CD14-positive monocyte (primary cell): ENCODE measurements around the gene GLG1. TPM values are rescaled to one million over a fixed set of nuclear protein-coding genes. Genes with fewer than 3 reads are reported as not detected.
"Not testable (repeated sequence)": the region's sequence is repeated elsewhere in the genome, so short reads cannot be mapped to it uniquely, and the experiment has no call there.

ENCODE experiments used
- DNase-seq, 3 donors: peaks; one replicate each; pipeline ENCODE4 v3.0.0-alpha.2; 2011 to 2022
- H2AFZ ChIP-seq: 2 replicates; pipeline ENCODE4 v1.6.0; 2012; ENCODE audit warnings: mild to moderate bottlenecking, low read depth, low read length, inconsistent platforms; ENCODE audit not compliant: insufficient read depth, poor library complexity, severe bottlenecking
- H3K27ac ChIP-seq, 2 donors: 1 replicate in 1 of 2; 2 replicates in 1 of 2; pipeline ENCODE4 v1.5.1; 2012 to 2013; ENCODE audit warnings: low read length in 2 of 2, control low read depth in 1 of 2, inconsistent platforms in 1 of 2, low read depth in 1 of 2, mild to moderate bottlenecking in 1 of 2
- H3K27me3 ChIP-seq, 2 donors: one replicate each; pipeline versions ENCODE4 v1.6.0 to v1.6.1; 2011 to 2013; ENCODE audit warnings: low read length in 2 of 2; ENCODE audit not compliant: control insufficient read depth in 2 of 2, insufficient read depth in 2 of 2
- H3K36me3 ChIP-seq, 2 donors: replicated peaks in 1 of 2; 1 replicate in 1 of 2; 2 replicates in 1 of 2; pipeline versions ENCODE4 v1.5.1 to v1.6.1; 2012 to 2013; ENCODE audit warnings: low read length in 2 of 2, control low read depth in 1 of 2, inconsistent platforms in 1 of 2, mild to moderate bottlenecking in 1 of 2; ENCODE audit not compliant: insufficient read depth in 2 of 2, control insufficient read depth in 1 of 2
- H3K4me1 ChIP-seq, 2 donors: 1 replicate in 1 of 2; 2 replicates in 1 of 2; pipeline versions ENCODE4 v1.5.1 to v1.6.1; 2012 to 2013; ENCODE audit warnings: low read length in 2 of 2, control low read depth in 1 of 2, inconsistent platforms in 1 of 2, mild to moderate bottlenecking in 1 of 2, moderate library complexity in 1 of 2; ENCODE audit not compliant: insufficient read depth in 2 of 2, control insufficient read depth in 1 of 2
- H3K4me2 ChIP-seq: replicated peaks from 2 replicates; pipeline ENCODE3; 2012; ENCODE audit warnings: low read length, moderate library complexity, mild to moderate bottlenecking; ENCODE audit not compliant: poor library complexity, severe bottlenecking; ENCODE audit errors: extremely low read depth
- H3K4me3 ChIP-seq, 3 experiments: fragments of 200-600 bp in 1 of 3; sonication (generic) in 1 of 3; replicated peaks in 1 of 3; 1 replicate in 2 of 3; 2 replicates in 1 of 3; pipeline ENCODE4 v1.5.1; 2011 to 2013; ENCODE audit warnings: low read length in 3 of 3, mild to moderate bottlenecking in 3 of 3, control low read depth in 2 of 3, low read depth in 2 of 3, inconsistent platforms in 1 of 3, moderate library complexity in 1 of 3
- H3K79me2 ChIP-seq: 2 replicates; pipeline ENCODE4 v1.6.0; 2012; ENCODE audit warnings: mild to moderate bottlenecking, control low read depth, inconsistent platforms, low read length, moderate library complexity; ENCODE audit not compliant: insufficient read depth
- H3K9ac ChIP-seq: 2 replicates; pipeline ENCODE4 v1.6.0; 2017; ENCODE audit warnings: low read length, mild to moderate bottlenecking; ENCODE audit not compliant: insufficient read depth, poor library complexity, severe bottlenecking
- H3K9me3 ChIP-seq, 2 donors: replicated peaks in 1 of 2; 1 replicate in 1 of 2; 2 replicates in 1 of 2; pipeline versions ENCODE4 v1.5.1 to v1.6.1; 2012 to 2013; ENCODE audit warnings: low read length in 2 of 2, control low read depth in 1 of 2; ENCODE audit not compliant: control insufficient read depth in 1 of 2, insufficient read depth in 1 of 2
- H4K20me1 ChIP-seq: 2 replicates; pipeline ENCODE4 v1.6.0; 2012; ENCODE audit warnings: mild to moderate bottlenecking, low read length, control low read depth, moderate library complexity; ENCODE audit not compliant: insufficient read depth
- H3K27ac Mint-ChIP-seq, 7 donors: one replicate each; pipeline ENCODE4 v1.8.0; 2020; ENCODE audit warnings: mild to moderate bottlenecking in 7 of 7, mixed read lengths in 7 of 7, moderate library complexity in 6 of 7, inconsistent platforms in 2 of 7
- H3K27me3 Mint-ChIP-seq, 3 donors: one replicate each; pipeline ENCODE4 v1.8.0; 2021 to 2022; ENCODE audit warnings: low read depth in 3 of 3, mild to moderate bottlenecking in 3 of 3, mixed read lengths in 3 of 3, moderate library complexity in 3 of 3, inconsistent platforms in 1 of 3
- H3K36me3 Mint-ChIP-seq, 2 donors: one replicate each; pipeline ENCODE4 v1.8.0; 2020; ENCODE audit warnings: mixed read lengths in 2 of 2, inconsistent platforms in 1 of 2, mild to moderate bottlenecking in 1 of 2
- H3K4me1 Mint-ChIP-seq: one replicate; pipeline ENCODE4 v1.8.0; 2020; ENCODE audit warnings: mild to moderate bottlenecking, mixed read lengths
- H3K4me3 Mint-ChIP-seq, 2 donors: one replicate each; pipeline ENCODE4 v1.8.0; 2020; ENCODE audit warnings: mild to moderate bottlenecking in 2 of 2, mixed read lengths in 2 of 2, moderate library complexity in 1 of 2
- H3K9me3 Mint-ChIP-seq, 7 donors: one replicate each; pipeline ENCODE4 v1.8.0; 2020 to 2022; ENCODE audit warnings: mixed read lengths in 7 of 7, mild to moderate bottlenecking in 6 of 7, moderate library complexity in 6 of 7, inconsistent platforms in 2 of 7
- WGBS: methylation state at CpG from one replicate; pipeline ENCODE4 v1.1.5; 2013; ENCODE audit warnings: missing lambda C conversion rate; ENCODE audit not compliant: insufficient coverage; 5-methylcytosine and 5-hydroxymethylcytosine counted together
- intact Hi-C, 2 donors: fragments of 100-400 bp; cut with micrococcal nuclease; formaldehyde crosslinking; loops; one replicate each; pipeline versions ENCODE4 v1.15.0 to v1.15.1; 2023
- polyA plus RNA-seq, 3 donors: library from polyadenylated mRNA; depleted of rRNA in 1 of 3; unstranded in 2 of 3; stranded (reverse) in 1 of 3; fragments of 300-500 nt in 2 of 3; fragments of >200 nt in 1 of 3; fragmentation: Illumina TruSeq in 2 of 3; gene quantifications; 1 replicate in 2 of 3; 2 replicates in 1 of 3; pipeline ENCODE4 v1.2.3, GENCODE V29; 2012 to 2021

GLG1 gene
- polyA plus RNA-seq, 3 donors, result 40.3 to 69.1 (median 51.1) TPM

DNA sequence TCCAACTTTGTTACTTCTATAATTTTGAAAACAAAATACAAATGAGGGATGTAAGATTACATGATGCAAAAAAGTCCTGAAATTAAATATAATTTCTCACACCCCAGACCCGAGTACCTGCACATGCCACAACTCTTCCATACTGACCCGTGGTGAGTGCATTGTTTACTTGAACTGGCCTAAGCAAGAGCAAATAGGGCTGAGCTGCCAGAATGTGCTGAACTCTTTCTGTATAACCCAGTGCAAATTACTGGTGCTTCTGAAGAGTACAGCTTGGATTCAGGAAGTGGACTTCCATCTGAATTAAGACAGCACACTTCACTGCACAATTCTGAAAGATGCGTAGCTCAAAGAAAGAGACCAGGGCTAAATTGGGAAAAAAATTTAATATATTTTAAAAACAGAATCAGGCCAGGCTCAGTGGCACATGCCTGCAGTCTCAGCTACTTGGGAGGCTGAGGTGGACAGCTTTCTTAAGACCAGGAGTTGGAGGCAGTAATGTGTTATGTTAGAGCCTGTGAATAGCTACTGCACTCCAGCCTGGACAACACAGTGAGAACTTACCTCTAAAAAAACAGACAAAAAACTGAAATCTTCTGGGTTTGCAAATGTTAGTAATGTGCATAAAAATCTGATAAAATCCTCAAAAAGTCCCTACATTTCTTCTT is 63.9 kb downstream of the GLG1 start:
- H3K4me1 ChIP-seq, H3K27ac Mint-ChIP-seq, DNase-seq, H3K27ac ChIP-seq, H3K36me3 Mint-ChIP-seq, H2AFZ ChIP-seq, intact Hi-C loops, H3K36me3 ChIP-seq, H3K9ac ChIP-seq, H3K27me3 ChIP-seq, H3K4me3 ChIP-seq, H3K27me3 Mint-ChIP-seq, H3K9me3 ChIP-seq, H3K4me2 ChIP-seq, H3K4me1 Mint-ChIP-seq, H3K4me3 Mint-ChIP-seq: not testable (repeated sequence)
- H4K20me1 ChIP-seq, result peaks cover 30% of the 10 kb centered on the region
- WGBS, result no CpG with 5 or more reads among the region's 3 CpGs
- H3K9me3 Mint-ChIP-seq, result peaks cover 0 to 10% (median 6%) of the 10 kb centered on the region in 7 donors
- H3K79me2 ChIP-seq, result peaks cover 27% of the 10 kb centered on the region

DNA sequence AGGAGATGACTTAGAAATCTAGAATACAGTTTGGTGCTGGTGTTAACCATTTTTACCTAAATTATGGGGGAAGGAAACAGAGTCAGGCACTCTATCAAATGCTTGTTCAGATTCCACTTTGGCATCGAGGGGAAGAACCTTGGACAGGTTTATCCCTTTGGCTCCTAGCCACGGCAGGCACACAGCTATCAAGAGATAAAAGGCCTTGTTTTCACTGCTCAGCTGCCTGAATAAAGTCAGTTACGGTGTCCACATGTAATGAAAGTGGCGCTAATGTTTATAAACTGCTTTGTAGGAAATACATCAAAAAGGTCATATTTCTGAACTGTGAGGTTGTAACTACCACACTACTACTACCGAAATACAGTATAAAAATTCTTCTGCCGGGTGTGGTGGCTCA is 66.3 kb downstream of the GLG1 start:
- H3K4me1 Mint-ChIP-seq, H3K27me3 Mint-ChIP-seq, intact Hi-C loops, H2AFZ ChIP-seq, H3K4me3 ChIP-seq, H3K36me3 Mint-ChIP-seq, H3K4me2 ChIP-seq, H3K27ac Mint-ChIP-seq, H3K9me3 ChIP-seq, H3K4me3 Mint-ChIP-seq, H3K4me1 ChIP-seq, H3K27me3 ChIP-seq, H3K9ac ChIP-seq, H3K27ac ChIP-seq, H3K36me3 ChIP-seq, DNase-seq: not testable (repeated sequence)
- peaks cover 18% of the 10 kb centered on the region for H3K79me2 ChIP-seq
- H4K20me1 ChIP-seq, result peaks cover 31% of the 10 kb centered on the region
- WGBS, result no CpG with 5 or more reads among the region's 6 CpGs
- peaks cover 0 to 10% (median 6%) of the 10 kb centered on the region in 7 donors for H3K9me3 Mint-ChIP-seq

DNA sequence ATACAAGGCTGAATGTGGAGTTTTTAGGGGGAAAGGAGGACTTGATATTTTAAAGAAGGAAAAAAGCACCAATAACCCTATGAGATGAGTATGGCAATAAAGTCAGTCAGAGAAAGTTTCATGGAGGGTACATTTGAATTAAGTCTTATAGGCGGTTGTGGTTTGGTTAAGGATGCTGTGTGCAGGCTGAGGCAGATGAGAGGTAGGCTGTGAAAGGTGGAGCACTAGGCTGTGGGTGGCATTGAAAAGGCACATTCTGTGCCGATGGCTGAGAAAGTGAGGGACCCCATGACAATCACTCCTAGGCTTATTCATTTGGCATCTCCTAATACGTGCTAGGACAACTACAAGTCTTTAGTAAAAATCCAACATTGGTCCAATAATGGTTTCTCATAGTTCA is 68.1 kb downstream of the GLG1 start:
- H2AFZ ChIP-seq, H3K9me3 ChIP-seq, H3K27me3 Mint-ChIP-seq, H3K27ac ChIP-seq, H3K36me3 ChIP-seq, H3K4me1 ChIP-seq, H3K27me3 ChIP-seq, H3K4me3 ChIP-seq, H3K27ac Mint-ChIP-seq, H3K9ac ChIP-seq, H3K4me3 Mint-ChIP-seq, intact Hi-C loops, H3K4me1 Mint-ChIP-seq, DNase-seq, H3K4me2 ChIP-seq, H3K36me3 Mint-ChIP-seq: not testable (repeated sequence)
- Histone ChIP-seq H3K79me2 (peaks cover 11% of the 10 kb centered on the region), H4K20me1 (peaks cover 21% of the 10 kb centered on the region)
- H3K9me3 Mint-ChIP-seq, result peaks cover 0 to 10% (median 5%) of the 10 kb centered on the region in 7 donors
- WGBS, result no CpG with 5 or more reads among the region's 3 CpGs

DNA sequence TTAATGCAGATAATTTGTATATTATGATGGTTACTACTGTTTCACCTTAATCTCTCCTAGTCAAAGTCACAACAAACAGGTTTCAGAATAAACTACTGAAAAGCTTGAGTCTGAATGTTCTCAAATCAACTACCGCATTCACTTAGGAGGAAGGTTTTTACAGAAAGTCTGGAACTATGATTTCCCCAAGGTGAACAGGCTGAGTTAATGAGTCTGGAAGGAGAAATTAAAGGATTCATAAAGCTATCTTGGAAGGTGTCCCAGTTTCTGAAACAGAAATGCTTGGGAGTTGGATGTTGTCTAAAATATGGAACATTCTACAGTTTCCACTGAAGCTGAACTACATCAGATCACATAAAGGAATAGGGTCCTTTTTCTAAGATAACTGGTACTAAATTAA is 69.2 kb downstream of the GLG1 start:
- H3K36me3 ChIP-seq, H3K27ac Mint-ChIP-seq, H3K4me3 ChIP-seq, H3K27me3 Mint-ChIP-seq, H3K4me1 ChIP-seq, H3K9me3 ChIP-seq, H3K4me3 Mint-ChIP-seq, H3K36me3 Mint-ChIP-seq, H3K9ac ChIP-seq, DNase-seq, H3K9me3 Mint-ChIP-seq, H3K27ac ChIP-seq, intact Hi-C loops, H3K4me2 ChIP-seq, H3K27me3 ChIP-seq, H2AFZ ChIP-seq, H3K4me1 Mint-ChIP-seq: not testable (repeated sequence)
- WGBS, result no CpG with 5 or more reads among the region's 1 CpG
- Histone ChIP-seq H3K79me2 (peaks cover 11% of the 10 kb centered on the region), H4K20me1 (peaks cover 28% of the 10 kb centered on the region)
